ENCODE data around the gene SLC7A7.
"Not testable (repeated sequence)": the region's sequence is repeated elsewhere in the genome, so short reads cannot be mapped to it uniquely, and the experiment has no call there.

The SLC7A7 gene

GRCh38 chr14:22814941-22815713 is at the start of gene SLC7A7:
Gene SLC7A7, minus strand, starts transcription at chr14:22815435. Its CDS starts 2,037 bp downstream, at chr14:22813398.
- no peak for DNase-seq

DNA sequence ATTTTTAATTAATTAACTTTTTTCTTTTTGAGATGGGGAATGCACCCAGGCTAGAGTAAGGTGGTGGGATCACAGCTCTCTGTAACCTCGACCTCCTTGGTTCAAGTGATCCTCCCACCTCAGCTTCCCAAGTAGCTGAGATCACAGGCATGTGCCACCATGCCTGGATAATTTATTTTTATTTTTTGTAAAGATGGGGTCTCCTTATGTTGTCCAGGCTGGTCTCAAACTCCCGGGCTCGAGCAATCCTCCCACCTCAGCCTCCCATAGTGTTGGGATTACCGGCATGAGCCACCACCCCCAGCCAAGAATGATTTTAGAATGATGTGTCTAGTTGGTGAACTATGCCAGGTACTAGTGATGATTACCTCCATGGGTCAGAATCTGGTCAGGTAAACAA is 49.7 kb upstream of the SLC7A7 start:
- no peak for DNase-seq

DNA sequence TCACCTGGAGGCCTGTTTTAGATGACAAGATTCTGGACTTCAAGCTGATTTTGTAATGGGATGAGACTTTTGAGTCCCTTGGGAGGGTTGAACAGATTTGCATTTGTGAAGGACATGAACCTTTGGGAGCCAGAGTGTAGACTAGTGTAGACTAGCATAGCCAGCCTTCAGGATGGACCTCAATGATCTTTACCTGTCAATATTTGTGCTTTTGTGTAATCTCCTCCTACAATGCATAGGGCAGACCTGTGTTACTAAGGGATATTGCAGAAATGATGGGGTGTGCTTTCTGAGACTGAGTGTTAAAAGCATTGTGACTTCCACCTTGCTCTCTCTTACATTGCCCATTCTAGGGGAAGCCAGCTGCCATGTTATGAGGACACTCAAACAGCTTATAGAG is 46.4 kb upstream of the SLC7A7 start:
- no peak for DNase-seq

DNA sequence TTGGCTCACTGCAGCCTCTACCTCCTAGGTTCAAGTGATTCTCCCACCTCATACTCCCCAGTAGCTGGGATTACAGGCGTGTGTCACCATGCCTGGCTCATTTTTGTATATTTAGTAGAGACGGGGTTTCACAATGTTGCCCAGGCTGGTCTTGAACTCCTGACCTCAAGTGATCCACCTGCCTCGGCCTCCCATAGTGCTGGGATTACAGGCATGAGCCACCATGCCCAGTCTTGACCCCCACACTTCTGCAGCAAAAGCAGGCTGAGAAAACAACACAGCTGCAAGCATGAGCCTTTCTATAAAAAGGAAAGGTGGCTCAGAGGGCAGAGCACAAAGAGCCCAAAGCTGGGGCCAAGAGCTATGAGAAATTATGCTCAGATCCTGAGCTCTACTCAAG is 45.1 kb upstream of the SLC7A7 start:
- not testable (repeated sequence) for DNase-seq

DNA sequence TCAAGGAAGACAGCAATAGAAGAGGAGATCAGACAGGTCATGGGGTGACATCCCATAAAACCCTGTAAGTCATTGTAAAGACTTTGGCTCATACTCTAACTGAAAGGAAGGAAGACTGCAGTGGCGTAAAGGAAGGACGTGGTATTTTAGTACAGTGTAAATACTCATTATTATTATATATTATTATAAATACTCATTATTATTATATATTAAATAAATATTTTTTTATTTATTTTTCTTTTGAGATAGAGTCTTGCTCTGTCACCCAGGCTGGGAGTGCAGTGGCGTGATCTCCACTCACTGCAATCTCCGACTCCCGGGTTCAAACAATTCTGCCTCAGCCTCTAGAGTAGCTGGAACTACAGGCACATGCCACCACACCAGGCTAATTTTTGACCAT is 41.2 kb upstream of the SLC7A7 start:
- DNase-seq, result no peak

DNA sequence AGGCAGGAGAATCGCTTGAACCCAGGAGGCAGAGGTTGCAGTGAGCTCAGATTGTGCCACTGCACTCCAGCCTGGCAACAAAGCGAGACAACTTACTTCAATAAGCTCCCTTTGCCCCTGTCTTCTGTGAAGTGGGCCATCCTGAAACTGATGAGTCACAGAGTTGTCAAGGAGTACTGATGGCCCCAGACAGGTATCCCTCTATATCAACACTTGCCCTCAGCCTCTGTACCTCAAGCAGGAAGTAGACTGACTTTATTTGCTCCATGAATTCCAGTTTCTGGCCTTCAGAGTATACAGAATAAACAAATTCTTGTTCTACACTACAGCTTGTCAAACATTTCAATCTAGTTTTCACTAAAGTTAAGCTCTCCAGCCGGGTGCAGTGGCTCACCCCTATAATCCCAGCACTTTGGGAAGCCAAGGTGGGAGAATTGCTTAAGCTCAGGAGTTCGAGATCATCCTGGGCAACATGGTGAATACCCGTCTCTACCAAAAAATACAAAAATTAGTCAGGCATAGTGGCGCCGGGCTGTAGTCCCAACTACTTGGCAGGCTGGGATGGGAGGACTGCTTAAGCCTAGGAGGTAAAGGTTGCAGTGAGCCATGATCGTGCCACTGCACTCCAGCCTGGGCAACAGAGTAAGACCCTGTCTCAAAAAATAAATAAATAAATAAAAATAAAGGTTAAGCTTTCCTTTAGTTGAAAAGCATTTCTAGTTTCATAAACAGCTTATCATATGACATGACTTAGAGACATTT is 39.9 kb upstream of the SLC7A7 start:
- no peak for DNase-seq

DNA sequence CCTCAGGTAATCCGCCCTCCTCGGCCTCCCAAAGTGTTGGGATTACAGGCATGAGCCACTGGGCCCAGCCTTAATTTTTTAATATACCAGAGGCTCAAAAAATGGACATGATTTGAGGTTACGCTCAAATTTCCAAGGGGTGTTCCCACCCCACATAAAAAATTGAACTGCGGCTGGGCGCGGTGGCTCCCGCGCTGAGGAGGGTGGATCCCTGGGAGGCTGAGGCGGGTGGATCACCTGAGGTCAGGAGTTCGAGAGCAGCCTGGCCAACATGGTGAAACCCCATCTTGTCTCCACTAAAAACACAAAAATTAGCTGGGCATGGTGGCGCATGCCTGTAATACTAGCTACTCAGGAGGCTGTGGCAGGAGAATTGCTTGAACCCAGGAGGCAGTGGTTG is 39.1 kb upstream of the SLC7A7 start:
- not testable (repeated sequence) for DNase-seq

GRCh38 chr14:22852940-22853767 is 37.9 kb upstream of the SLC7A7 start:
- peak; percentile 77 to 79 for DNase-seq

DNA sequence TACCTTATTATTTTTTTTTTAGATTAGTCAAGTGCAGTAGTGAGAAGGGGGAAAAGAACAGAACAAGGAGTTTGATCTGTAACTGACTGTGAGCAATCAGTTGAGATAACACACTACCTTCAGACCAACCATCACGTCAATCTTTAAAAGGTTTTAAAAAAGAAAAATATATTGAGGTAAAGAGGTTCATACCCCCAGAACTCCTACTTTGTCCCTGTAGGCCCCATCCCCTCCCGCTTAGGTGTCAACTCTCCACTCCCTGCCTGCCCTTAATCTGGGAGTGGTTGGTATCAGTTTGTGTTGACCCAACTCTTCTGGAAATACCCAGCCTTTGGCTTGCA is 37.3 kb upstream of the SLC7A7 start:
- DNase-seq, result no peak

- DNase-seq, result not testable (repeated sequence)
Observed at GRCh38 chr14:22852178-22852577, 36.9 kb upstream of the SLC7A7 start.

GRCh38 chr14:22850944-22851764 is 35.9 kb upstream of the SLC7A7 start:
- DNase-seq, result peak in 1 of 2 donors; percentile 55

DNA sequence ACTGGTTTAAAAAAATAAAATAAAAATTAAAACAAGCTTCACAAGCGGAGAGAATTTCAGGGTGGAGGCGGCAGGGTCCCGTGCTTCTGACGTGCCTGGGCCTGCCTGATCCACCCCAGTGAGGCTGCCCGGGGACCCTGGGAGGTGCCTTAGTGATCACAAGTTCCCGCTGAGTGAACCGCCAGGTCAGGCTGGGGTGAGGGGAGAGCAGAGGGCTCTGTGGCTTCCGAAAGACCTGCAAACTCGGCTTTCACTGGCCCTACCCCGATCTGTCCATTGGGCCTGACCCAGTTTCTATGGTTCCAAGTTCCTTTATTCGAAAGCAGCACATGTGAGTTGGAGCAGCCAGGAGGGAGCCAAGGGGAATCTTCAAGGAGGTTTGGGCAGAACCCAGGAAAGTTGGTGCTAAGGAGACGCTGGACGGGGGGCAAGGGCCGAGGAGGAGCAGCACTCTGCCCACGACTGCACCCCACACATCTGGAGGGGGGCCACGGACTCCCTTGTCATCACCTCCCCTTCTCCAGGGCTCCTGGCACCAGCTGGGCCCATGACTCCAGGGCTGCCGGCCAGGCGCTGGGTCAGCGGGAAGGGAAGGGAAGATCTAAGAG is 34.1 kb upstream of the SLC7A7 start:
- DNase-seq, result no peak

DNA sequence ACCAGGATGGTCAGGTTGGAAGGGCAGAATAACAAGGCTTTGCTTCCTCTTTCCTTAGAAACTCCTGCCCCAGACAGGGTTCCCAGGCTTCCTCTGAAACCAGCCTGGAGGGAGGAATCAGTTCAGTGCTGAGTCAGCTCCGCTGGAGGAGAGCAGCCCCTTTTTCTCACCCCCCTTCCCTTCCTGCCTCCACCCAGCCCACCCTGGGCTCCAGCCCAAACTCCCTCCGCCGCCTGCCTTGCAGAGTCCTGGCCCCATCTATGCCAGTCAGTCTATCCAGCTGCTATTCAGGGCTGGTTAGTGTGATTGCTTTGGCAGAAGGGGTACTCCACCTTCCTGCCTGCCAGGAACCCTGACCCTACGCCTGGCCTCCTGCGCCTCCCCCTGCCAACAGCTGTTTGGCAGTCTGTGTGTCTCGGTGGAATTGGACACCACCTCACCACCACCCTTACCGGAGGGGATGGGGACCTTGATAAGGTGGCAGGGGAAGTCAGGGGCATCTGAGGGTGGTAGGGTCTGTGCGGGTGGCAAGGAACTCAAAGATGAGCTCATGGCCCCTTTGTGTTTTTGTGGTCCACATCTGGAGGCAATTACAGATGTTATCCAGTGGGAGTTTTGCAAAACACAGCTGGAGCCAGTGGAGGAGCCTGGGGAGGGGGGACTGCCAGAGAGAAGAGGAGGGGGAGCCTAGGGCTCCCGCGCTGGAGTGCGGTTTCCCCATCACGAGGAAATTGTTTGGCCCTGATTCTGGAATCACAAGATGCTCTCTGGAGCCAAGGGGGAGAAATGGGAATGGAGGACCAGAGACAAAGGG is 33.3 kb upstream of the SLC7A7 start:
- peak in 1 of 2 donors; percentile 29 for DNase-seq

DNA sequence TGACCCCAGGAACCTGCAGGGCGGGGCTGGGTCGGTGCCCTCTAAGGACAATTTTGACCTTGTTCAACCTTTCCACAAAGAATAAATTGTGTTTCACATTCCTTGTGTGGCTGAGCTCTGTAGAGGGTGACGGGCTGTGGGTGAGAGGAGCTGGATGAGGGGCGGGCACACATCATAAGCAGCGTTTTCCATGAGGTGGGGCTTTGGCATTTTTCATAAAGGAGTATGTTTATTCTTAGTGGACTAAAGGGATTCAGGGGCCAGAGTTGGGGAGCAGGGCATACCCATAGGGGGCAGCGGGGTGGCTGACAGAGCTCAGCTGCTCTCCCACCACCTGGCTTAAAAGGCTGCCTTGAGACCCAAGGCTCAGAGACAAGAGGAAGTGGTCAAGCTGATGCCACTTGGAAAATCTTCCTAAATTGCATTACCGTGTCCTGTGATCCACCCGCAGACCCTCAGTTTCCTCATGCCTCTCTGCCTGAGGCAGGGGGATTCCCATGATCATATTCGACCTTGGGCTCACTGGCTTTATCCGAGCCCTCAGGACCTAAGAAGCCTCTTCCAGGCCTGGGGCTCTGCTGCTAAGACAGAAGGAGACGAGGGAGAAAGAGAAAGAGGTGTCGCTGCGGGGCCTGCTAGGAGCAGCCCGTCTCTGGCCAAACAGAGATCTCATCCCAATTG is 32.6 kb upstream of the SLC7A7 start:
- no peak for DNase-seq

DNA sequence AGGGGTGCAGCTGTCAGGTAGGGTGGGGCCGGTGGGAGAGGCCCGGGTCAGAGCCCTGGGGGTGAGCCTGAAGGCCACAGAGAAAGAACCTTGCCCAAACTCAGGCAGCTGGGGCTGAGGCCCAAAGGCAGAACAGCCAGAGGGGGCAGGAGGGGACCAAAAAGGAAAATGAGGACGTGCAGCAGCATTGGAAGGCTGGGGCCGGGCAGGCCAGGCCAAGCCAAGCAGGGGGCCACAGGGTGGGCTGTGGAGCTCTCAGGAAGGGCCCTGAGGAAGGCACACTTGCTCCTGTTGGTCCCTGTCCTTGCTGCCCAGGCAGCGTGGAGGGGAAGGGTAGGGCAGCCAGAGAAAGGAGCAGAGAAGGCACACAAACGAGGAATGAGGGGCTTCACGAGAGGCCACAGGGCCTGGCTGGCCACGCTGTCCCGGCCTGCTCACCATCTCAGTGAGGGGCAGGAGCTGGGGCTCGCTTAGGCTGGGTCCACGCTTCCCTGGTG is 31.6 kb upstream of the SLC7A7 start:
- no peak for DNase-seq

DNA sequence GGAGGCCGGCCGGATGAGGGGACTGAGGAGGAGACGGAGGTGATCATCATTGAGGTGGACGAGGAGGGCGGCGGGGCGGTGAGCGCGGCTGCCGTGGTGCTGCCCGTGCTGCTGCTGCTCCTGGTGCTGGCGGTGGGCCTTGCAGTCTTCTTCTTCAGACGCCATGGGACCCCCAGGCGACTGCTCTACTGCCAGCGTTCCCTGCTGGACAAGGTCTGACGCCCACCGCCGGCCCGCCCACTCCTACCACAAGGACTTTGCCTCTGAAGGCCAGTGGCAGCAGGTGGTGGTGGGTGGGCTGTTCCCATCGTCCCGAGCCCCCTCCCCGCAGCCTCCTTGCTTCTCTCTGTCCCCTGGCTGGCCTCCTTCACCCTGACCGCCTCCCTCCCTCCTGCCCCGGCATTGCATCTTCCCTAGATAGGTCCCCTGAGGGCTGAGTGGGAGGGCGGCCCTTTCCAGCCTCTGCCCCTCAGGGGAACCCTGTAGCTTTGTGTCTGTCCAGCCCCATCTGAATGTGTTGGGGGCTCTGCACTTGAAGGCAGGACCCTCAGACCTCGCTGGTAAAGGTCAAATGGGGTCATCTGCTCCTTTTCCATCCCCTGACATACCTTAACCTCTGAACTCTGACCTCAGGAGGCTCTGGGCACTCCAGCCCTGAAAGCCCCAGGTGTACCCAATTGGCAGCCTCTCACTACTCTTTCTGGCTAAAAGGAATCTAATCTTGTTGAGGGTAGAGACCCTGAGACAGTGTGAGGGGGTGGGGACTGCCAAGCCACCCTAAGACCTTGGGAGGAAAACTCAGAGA is 30.8 kb upstream of the SLC7A7 start:
- no peak for DNase-seq

DNA sequence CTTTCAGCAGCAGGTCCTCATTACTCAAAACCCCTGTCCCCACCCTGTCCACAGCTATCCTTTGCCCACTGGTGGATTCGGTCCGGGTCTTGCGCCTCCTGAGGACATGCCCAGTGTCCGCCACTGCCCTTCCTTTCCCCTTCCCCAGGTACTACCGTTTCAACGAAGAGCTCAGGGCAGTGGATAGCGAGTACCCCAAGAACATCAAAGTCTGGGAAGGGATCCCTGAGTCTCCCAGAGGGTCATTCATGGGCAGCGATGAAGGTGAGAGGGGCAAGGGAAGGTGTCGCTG is 29.8 kb upstream of the SLC7A7 start:
- no peak for DNase-seq

DNA sequence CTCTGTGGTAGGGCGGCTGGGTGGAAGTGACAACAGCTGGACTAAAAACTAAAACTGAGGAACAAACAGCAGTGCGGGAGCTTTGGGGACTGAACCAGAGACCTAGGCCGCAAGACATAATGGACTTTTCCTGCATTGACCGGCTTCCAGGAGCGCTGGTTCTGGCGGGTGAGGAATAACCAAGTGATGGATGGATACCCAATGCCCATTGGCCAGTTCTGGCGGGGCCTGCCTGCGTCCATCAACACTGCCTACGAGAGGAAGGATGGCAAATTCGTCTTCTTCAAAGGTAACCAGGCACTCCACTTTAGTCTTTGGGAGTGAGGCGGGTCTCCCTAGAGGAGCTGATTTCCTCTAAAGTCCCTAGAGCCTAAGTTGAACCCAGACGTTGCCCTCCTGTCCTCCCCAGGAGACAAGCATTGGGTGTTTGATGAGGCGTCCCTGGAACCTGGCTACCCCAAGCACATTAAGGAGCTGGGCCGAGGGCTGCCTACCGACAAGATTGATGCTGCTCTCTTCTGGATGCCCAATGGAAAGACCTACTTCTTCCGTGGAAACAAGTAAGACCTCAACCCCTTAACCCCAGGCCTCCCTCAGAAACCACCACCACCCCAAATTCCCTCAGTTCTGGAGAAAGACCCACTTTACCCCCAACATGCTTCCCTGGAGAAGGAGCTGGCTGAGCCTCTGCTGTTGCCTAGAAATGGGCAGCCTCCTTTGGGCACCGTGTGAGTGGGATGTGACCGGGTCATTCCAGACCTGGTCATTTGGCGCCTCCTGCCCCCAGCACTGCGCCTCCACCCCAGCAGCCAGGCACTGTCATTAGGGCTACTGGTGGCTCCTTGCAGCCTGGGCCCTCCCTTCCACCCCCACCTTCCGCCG is 29.2 kb upstream of the SLC7A7 start:
- no peak for DNase-seq

All from bone marrow (tissue), 2 donors.